HG02623 (cell line): Measurements from ENCODE around the gene INTS3.
"Not testable (repeated sequence)": the region's sequence is repeated elsewhere in the genome, so short reads cannot be mapped to it uniquely, and the experiment has no call there.

ENCODE experiments used
- ATAC-seq: cut with Tn5 transposase; IDR thresholded peaks from one replicate; pipeline ENCODE4 v1.9.1; 2021; ENCODE audit warnings: moderate library complexity; ENCODE audit not compliant: unreplicated experiment

Gene INTS3

GRCh38 chr1:153778051-153778823 is 50.4 kb downstream of the INTS3 start:
- no peak for ATAC-seq

DNA sequence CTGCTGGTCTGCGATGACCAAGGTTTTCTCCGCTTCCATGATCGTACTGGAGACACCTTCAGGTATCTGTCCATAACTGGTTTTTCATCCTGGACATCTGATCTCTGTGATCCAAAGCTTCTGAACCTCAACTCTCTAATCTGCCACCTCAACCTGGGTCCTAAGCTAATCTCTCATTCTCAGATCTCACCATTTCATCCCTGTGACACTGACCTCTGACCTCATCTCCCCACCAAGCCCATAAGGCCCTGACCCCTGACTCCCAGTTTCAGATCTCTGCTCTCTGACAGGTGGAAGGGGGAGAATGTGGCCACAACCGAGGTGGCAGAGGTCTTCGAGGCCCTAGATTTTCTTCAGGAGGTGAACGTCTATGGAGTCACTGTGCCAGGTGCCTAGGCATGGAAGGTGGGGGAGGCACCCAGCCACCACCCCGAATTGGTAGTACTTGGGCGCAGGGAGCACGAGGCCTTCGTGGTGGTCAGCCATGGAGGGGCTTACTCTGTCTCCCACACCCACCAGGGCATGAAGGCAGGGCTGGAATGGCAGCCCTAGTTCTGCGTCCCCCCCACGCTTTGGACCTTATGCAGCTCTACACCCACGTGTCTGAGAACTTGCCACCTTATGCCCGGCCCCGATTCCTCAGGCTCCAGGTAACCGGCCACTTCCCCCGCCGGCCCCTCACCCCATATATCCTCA is 51.1 kb downstream of the INTS3 start:
- ATAC-seq: no peak

GRCh38 chr1:153779781-153780541 is 52.1 kb downstream of the INTS3 start:
- ATAC-seq: no peak

DNA sequence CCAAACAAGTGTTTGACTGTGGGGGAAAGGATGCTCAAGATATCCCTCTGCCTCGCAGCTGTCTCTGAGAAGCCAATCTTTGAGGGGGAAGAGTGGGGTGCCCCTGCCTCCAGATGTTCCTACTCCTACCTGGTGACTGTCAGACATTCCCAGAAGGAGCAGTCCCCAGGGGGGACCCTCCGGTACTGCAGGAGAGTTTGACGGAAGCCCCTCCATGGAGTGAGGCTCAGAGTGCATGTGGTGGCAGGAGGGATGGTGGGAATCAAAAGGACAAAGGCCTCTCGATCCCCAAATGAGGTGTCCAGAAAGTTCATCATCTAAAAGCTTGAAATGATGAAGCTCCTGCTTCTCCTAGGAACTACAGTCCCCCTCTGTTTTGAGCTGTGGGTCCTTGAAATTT is 52.7 kb downstream of the INTS3 start:
- ATAC-seq: no peak

DNA sequence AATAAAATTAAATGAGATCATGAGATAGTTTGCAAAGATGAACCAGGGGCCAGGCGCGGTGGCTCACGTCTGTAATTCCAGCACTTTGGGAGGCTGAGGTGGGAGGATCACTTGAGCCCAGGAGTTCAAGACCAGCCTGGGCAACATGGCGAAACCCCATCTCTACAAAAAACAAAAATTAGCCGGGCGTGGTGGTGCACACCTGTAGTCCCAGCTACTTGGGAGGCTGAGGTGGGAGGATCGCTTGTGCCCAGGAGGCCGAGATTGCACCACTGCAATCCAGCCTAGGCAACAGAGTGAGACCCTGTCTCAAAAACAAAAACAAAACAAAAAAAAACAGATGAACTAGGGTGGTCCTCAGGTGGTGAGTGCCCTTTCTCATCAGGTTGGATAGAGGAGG is 54.8 kb downstream of the INTS3 start:
- ATAC-seq: not testable (repeated sequence)

DNA sequence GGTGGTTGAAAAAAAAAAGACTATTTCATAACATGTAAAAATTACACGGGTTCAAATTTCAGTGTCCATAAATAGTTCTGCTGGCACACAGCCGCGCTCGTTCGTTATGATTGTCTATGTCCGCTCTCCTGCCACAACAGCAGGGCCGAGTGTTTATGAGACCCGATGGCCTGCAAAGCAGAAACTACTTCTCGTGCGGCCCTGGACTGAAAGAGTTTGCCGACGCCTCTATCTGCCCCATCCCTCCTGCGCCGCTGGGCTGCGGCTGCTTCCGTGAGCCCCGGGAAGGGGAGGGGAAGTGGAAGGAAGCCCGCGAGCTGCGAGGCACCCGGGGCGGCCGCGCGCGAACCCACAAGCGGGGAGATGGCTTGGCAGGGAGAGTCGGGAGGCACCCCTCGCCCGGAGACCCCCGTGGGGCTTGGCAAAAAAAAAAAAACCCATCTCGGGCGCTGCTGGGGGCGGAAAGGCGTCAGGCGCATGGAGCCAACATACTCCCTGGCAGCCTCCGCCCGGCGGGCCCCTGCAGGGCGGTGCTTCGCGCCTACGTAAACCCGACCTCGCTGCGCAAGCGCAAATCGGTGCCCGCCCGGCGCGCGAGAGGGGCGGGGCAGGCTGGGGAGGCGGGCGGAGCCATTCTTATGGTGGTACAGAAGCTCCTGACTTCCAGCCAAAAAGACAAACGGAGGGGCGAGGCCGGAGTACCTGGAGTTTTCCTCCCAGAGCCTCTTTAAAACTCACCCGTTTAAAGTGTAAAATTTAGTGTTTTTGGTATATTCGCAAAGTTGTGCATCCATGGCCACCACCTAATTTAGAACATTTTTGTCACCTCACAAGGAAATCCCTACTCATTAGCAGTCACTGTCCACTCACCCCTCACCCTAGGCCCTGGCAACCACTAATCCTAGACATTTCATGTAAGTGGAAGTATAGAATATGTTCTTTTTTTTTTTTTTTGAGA is 55.7 kb downstream of the INTS3 start:
- ATAC-seq: peak; percentile 89

DNA sequence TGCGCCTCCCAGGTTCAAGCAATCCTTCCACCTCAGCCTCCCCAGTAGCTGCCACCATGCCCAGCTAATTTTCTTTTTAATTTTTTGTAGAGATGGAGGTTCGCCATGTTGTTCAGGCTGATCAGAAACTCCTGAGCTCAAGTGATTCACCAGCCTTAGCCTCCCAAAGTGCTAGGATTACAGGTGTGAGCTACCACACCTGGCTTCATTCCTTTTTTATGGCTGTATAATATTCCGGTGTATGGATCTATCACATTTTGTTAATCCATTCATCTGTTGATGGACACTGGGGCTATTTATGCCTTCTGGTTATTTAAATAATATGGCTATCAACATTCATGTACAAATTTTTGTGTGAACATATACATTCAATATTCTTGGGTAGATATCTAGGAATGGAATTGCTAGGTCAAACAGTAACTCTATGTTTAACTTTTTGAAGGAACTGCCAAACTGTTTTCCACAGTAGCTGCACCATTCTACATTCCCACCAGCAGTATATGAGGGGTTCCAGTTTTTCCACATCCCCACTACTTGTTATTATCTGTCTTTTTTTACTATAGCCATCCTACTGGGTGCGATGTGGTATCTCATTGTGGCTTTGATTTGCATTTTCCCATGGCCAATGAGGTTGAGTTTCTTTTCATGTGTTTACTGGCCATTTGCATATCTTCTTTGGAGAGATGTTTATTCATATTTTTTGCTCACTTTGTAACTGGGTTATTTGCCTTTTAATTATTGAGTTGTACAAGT is 58.4 kb downstream of the INTS3 start:
- no peak for ATAC-seq

GRCh38 chr1:153789478-153790034 is 61.7 kb downstream of the INTS3 start:
- no peak for ATAC-seq

DNA sequence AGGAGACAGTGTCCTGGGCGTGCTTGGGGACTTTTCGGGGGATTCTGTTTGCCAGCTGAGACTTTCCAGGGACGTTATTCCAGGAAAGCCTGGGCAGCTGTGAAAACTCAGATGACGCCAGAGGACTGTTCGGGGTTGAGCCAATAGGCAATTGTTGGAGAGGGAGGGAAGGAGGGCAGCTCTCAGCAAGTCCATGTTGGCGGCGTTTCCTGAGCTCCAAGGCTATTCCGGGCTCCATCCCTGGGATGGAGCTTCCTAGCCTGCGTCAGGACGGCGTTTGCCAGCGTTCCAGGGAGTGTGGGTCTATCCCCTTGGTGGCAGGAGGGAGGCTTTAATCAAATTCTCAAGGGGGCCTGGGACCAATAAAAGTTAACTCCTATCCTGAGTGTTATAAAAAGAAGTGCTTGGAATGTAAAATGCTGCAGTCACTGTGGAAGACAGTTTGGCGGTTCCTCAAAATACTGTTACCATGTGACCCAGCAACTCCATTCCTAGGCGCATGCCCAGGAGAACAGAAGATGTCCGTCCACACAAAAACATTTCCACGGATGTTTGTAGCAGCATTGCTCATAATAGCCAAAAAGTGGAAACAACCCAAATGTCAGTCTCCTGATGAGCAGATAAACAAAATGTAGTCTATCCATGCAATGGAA is 62.6 kb downstream of the INTS3 start:
- ATAC-seq: peak; percentile 4

DNA sequence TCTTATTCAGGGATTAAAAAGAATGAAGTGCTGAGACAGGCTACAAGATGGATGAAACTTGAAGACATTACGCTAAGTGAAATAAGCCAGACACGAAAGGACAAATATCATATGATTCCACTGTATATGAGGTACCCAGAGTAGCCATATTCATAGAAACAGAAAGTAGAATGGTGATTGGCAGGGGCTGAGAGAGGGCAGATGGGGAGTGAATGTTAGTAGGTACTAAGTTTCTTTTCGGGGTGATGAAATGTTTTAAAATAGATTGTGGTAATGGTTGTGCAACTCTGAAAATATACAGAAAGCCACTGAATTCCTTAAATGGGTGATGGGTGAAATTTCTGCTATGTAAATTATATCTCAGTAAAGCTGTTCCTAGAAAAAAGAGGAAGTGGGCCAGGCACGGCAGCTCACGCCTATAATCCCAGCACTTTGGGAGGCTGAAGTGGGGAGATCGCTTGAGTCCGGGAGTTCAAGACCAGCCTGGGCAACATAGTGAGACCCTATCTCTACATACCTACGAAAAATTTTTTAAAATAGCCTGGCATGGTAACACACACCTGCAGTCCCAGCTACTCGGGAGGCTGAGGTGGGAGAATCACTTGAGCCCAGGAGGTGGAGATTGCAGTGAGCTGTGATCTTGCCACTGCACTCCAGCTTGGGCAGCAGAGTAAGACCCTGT is 63.3 kb downstream of the INTS3 start:
- ATAC-seq: peak; percentile 92

- ATAC-seq: no peak
Measured at GRCh38 chr1:153791648-153792253, 63.9 kb downstream of the INTS3 start.

DNA sequence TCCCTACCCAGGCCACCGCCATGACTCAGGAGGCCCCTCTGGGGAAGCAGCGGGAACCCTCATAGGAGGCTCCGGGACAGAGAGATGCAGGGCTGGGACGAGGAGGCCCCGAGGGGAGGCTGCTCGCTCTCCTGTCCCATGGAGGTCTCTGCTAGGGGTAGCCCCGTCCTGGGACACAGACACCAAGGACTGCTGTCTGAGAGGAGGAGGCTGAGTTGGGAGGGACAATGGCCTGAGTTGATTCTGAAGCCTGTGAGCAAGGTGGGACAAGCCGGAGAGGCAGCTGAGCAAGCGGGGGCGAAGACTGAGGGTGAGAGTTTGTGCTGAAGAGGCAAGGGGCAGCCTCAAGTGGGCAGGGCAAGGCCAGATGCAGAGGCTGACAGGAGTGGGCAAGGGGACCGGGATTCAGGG is 64.8 kb downstream of the INTS3 start:
- no peak for ATAC-seq

- no peak for ATAC-seq
Measured at GRCh38 chr1:153793261-153793972, 65.6 kb downstream of the INTS3 start.

GRCh38 chr1:153793973-153794615 is 66.2 kb downstream of the INTS3 start:
- no peak for ATAC-seq

DNA sequence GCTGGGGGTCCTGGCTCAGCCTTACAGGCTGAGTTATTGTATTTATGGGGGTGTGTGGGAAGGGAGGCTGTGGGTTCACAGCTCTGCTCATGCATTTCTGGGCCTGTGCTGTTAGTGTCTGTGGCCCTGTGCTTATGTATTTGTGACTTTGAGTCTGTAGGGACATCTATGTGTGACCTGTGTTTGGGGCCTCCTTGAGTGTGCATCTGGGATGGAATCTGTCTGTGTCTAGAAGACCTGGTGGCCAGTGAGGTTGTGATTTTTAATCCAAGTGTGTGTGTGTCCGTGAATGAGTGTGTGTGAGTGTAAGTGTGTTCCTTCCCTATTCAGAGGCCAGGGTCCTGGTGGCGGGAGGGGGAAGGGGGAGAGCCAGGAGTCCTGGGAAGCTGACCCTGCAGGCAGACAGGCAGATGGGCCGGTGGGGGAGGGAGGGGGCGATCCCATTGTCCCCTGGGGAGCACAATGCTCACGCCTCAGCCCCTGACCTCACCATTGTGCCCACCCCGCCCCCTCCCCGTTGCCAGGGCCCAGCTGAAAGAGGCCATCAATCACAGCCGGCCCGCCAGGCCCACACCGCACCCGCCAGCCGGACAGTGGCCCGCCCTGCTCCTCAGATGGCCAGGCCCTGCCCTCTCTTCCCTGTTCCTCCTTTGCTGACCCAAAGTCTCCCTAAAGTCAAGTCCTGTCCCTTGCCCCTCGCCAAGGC is 66.9 kb downstream of the INTS3 start:
- ATAC-seq: no peak

GRCh38 chr1:153795330-153795837 is 67.5 kb downstream of the INTS3 start:
- no peak for ATAC-seq
